Measurements from ENCODE around the gene KANK2.

- TF ChIP-seq EZH2 (IDR thresholded peaks at IDR 0.05; ENCODE audit: borderline replicate concordance, low read depth, low read length, severe bottlenecking), result no peak
- TF ChIP-seq CTCF (IDR thresholded peaks at IDR 0.05; ENCODE audit: borderline replicate concordance, extremely low read depth, low read length, poor library complexity, severe bottlenecking), result no peak
Measured at GRCh38 chr19:11166281-11167142, 30.8 kb downstream of the KANK2 start.
